GM13976 (cell line): ENCODE measurements around the gene ERC2.
"Not testable (repeated sequence)": the region's sequence is repeated elsewhere in the genome, so short reads cannot be mapped to it uniquely, and the experiment has no call there.

Experiments
- DNase-seq: peaks from one replicate; pipeline ENCODE4 v3.0.0; 2012; ENCODE audit warnings: low spot score
- CTCF ChIP-seq: IDR thresholded peaks from 2 replicates; pipeline ENCODE4 v1.5.1; 2012; ENCODE audit warnings: borderline replicate concordance, mild to moderate bottlenecking; ENCODE audit not compliant: insufficient read depth; ENCODE audit errors: extremely low read depth, missing control alignments, control extremely low read depth
- in situ Hi-C: fragments of 300-500 bp; cut with MboI; formaldehyde crosslinking; loops from one replicate; pipeline ENCODE4 v1.12.0; 2022; ENCODE audit warnings: low sequenced_read_pairs, mixed read lengths, inconsistent platforms; ENCODE audit not compliant: unreplicated experiment

ERC2 gene

GRCh38 chr3:56019490-56020146, 448.6 kb downstream of the ERC2 start:
- TF ChIP-seq CTCF, result no peak
- DNase-seq, result no peak
- in situ Hi-C loops, result no loop called here

- DNase-seq, in situ Hi-C loops: not testable (repeated sequence)
These were observed 452.9 kb downstream of the ERC2 start for GRCh38 chr3:56015374-56015773.

- no peak for DNase-seq
- TF ChIP-seq CTCF, result no peak
- in situ Hi-C loops, result no loop called here
These were observed 455.5 kb downstream of the ERC2 start for GRCh38 chr3:56012721-56013120.

- no peak for DNase-seq
- in situ Hi-C loops, result no loop called here
These were observed 463.0 kb downstream of the ERC2 start for GRCh38 chr3:56005196-56005805.

GRCh38 chr3:56003129-56003528, 465.1 kb downstream of the ERC2 start:
- DNase-seq, result no peak
- in situ Hi-C loops, result no loop called here
- no peak for TF ChIP-seq CTCF

More at GRCh38 chr3:56005196-56005805, 463.0 kb downstream of the ERC2 start:
- TF ChIP-seq CTCF, result no peak

GRCh38 chr3:56001991-56002390, 466.3 kb downstream of the ERC2 start:
- in situ Hi-C loops, result no loop called here
- no peak for DNase-seq
- TF ChIP-seq CTCF, result no peak

- TF ChIP-seq CTCF, result no peak
- in situ Hi-C loops, result no loop called here
- DNase-seq, result no peak
These were observed 466.7 kb downstream of the ERC2 start for GRCh38 chr3:56001537-56001936.
